Natural killer cell (primary cell): ENCODE data around the gene MAPKAP1. TPM values are rescaled to one million over a fixed set of nuclear protein-coding genes. Genes with fewer than 3 reads are reported as not detected.

Experiments
- ATAC-seq, 3 donors: fragments of 150-1000 bp in 2 of 3; fragments of 200-7000 bp in 1 of 3; cut with Tn5 transposase; 1 replicate in 1 of 3; 2 replicates in 2 of 3; pipeline ENCODE4 v1.10.0; 2021; ENCODE audit warnings: mild to moderate bottlenecking in 2 of 3, moderate library complexity in 2 of 3
- DNase-seq, 2 donors: peaks; one replicate each; pipeline versions ENCODE4 v3.0.0 to v3.0.0-alpha.2; 2013 to 2021; ENCODE audit warnings: mixed read lengths in 1 of 2
- H3K27ac ChIP-seq: one replicate; pipeline ENCODE4 v1.5.1; 2013; ENCODE audit warnings: mild to moderate bottlenecking, low read length
- H3K27me3 ChIP-seq: one replicate; pipeline ENCODE4 v1.6.1; 2013; ENCODE audit warnings: low read length; ENCODE audit not compliant: control insufficient read depth, insufficient read depth
- H3K36me3 ChIP-seq: one replicate; pipeline ENCODE4 v1.6.1; 2013; ENCODE audit warnings: low read length; ENCODE audit not compliant: control insufficient read depth, insufficient read depth
- H3K4me1 ChIP-seq: one replicate; pipeline ENCODE4 v1.6.1; 2013; ENCODE audit warnings: low read length; ENCODE audit not compliant: control insufficient read depth, insufficient read depth
- H3K4me3 ChIP-seq: one replicate; pipeline ENCODE4 v1.5.1; 2013; ENCODE audit warnings: low read length
- H3K9me3 ChIP-seq: one replicate; pipeline ENCODE4 v1.6.1; 2013; ENCODE audit warnings: low read length; ENCODE audit not compliant: control insufficient read depth, insufficient read depth
- H3K27ac Mint-ChIP-seq, 2 donors: one replicate each; pipeline ENCODE4 v1.8.0; 2022; ENCODE audit warnings: mild to moderate bottlenecking in 2 of 2, mixed read lengths in 2 of 2, moderate library complexity in 1 of 2
- H3K27me3 Mint-ChIP-seq, 2 donors: one replicate each; pipeline ENCODE4 v1.8.0; 2022; ENCODE audit warnings: low read depth in 2 of 2, mixed read lengths in 2 of 2
- H3K36me3 Mint-ChIP-seq: one replicate; pipeline ENCODE4 v1.8.0; 2022; ENCODE audit warnings: mixed read lengths
- H3K4me1 Mint-ChIP-seq, 2 donors: one replicate each; pipeline ENCODE4 v1.8.0; 2022; ENCODE audit warnings: mixed read lengths in 2 of 2
- H3K4me3 Mint-ChIP-seq: one replicate; pipeline ENCODE4 v1.8.0; 2022; ENCODE audit warnings: mild to moderate bottlenecking, moderate library complexity, mixed read lengths
- H3K9me3 Mint-ChIP-seq, 2 donors: one replicate each; pipeline ENCODE4 v1.8.0; 2022; ENCODE audit warnings: mixed read lengths in 2 of 2
- WGBS: methylation state at CpG from one replicate; pipeline ENCODE4 v1.1.7; 2013; ENCODE audit warnings: missing lambda C conversion rate; ENCODE audit not compliant: insufficient coverage; 5-methylcytosine and 5-hydroxymethylcytosine counted together
- intact Hi-C: fragments of 100-400 bp; cut with micrococcal nuclease; formaldehyde crosslinking; loops from one replicate; pipeline ENCODE4 v1.14.2; 2022
- total RNA-seq, 4 donors: library from RNA; stranded (reverse); fragments of 120-200 nt in 1 of 4; gene quantifications; one replicate each; pipeline versions ENCODE4 v1.2.3 to v1.2.4, GENCODE V29; 2013 to 2022
- TF ChIP-seq, protein P1 (sequence below): fragments of 200-600 bp; IDR thresholded peaks from one replicate; pipeline ENCODE4 v1.8.0; 2022; ENCODE audit warnings: antibody characterized with exemption

MAPKAP1 gene
- total RNA-seq, 3 donors from 2014 or later (not counting 1 experiment from before 2014, with no cell fraction given): 51.1 to 73.0 (median 58.8) TPM

DNA sequence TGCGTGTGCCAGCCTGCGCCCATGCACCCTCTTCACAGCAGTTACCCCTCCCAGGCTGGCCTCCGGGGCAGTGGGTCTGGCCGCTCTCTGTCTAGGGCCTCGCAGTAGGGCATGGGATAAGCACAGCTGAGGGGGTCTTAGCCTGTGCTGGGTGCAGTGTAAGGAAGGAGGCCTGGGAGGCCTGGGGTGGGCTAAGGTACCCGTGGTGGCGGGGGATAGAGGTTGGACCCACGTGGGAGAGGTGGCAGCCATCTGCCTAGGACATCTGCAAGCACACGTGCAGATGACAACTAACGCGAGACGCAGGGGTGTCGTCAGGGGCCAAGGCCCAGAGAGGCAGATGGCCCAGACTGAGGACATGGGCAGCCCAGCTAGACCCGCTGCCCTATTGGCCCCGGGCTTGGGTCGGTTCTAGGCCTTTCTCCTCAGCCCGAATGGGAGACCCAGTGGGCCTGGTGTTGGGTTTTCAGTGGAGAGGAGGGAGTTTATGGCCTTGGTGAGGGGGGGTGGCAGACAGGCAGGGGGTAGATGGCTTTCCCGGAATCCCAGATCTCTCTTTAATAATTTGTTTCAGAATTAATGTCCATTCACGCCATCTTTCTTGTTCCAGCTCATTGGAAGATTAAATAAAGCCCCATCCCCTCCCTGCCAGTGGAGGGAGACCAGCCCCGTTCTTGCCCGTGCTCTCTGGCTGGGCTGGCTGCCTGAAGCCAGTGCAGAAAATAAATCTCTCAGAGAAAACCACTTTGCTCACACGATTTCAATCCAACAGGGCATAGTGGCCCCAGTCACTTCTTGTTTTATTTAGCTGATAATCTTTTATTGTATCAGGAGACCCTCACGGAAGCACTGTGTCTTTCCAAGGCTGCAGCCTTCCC, 291.2 kb downstream of the MAPKAP1 start:
- no peak overlapping the region for H3K4me3 ChIP-seq
- DNase-seq: no peak
- no peak overlapping the region for H3K27ac ChIP-seq
- TF ChIP-seq, protein P1, sequence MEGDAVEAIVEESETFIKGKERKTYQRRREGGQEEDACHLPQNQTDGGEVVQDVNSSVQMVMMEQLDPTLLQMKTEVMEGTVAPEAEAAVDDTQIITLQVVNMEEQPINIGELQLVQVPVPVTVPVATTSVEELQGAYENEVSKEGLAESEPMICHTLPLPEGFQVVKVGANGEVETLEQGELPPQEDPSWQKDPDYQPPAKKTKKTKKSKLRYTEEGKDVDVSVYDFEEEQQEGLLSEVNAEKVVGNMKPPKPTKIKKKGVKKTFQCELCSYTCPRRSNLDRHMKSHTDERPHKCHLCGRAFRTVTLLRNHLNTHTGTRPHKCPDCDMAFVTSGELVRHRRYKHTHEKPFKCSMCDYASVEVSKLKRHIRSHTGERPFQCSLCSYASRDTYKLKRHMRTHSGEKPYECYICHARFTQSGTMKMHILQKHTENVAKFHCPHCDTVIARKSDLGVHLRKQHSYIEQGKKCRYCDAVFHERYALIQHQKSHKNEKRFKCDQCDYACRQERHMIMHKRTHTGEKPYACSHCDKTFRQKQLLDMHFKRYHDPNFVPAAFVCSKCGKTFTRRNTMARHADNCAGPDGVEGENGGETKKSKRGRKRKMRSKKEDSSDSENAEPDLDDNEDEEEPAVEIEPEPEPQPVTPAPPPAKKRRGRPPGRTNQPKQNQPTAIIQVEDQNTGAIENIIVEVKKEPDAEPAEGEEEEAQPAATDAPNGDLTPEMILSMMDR: no peak
- no peaks in the 10 kb centered on the region for H3K27me3 ChIP-seq
- no peaks in the 10 kb centered on the region for H3K9me3 Mint-ChIP-seq
- H3K27me3 Mint-ChIP-seq: no peaks in the 10 kb centered on the region
- no peaks in the 10 kb centered on the region for H3K36me3 Mint-ChIP-seq
- no peak overlapping the region for H3K27ac Mint-ChIP-seq
- H3K4me1 ChIP-seq: no peaks in the 10 kb centered on the region
- no peaks in the 10 kb centered on the region for H3K9me3 ChIP-seq
- intact Hi-C loops: no loop called here
- no peaks in the 10 kb centered on the region for H3K4me1 Mint-ChIP-seq
- ATAC-seq: no peak
- no peaks in the 10 kb centered on the region for H3K36me3 ChIP-seq
- 95% methylated on average over 23 of the region's 23 CpGs for WGBS
- H3K4me3 Mint-ChIP-seq: no peak overlapping the region

DNA sequence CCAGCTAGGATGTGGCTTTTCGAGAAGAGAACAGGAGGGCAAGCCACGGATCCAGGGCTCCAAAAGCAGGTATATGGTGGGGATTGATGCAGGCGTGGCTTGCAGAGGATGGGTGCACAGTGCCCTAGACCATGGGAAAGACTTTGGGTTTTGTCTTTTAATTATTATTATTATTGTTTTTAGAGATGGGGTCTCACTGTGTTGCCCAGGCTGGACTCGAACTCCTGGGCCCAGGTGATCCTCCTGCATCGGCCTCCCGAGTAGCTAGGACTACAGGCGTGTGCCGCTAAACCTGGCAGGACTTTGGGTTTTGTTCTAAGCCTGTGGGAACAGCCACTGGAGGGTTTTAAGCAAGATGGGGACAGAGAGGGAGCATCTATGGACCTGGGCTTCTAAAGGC, 293.4 kb downstream of the MAPKAP1 start:
- peaks cover 5 to 13% of the 10 kb centered on the region in 2 donors for H3K4me1 Mint-ChIP-seq
- intact Hi-C loops: no loop called here
- peaks cover 2% of the 10 kb centered on the region for H3K27me3 ChIP-seq
- H3K27ac ChIP-seq: no peak overlapping the region
- no peak overlapping the region for H3K4me3 ChIP-seq
- H3K9me3 Mint-ChIP-seq: no peaks in the 10 kb centered on the region
- 88% methylated on average over 8 of the region's 8 CpGs for WGBS
- H3K4me3 Mint-ChIP-seq: no peak overlapping the region
- H3K4me1 ChIP-seq: peaks cover 2% of the 10 kb centered on the region
- no peaks in the 10 kb centered on the region for H3K36me3 ChIP-seq
- ATAC-seq (no peak), DNase-seq (no peak)
- H3K27ac Mint-ChIP-seq: no peak overlapping the region
- H3K36me3 Mint-ChIP-seq: no peaks in the 10 kb centered on the region
- H3K27me3 Mint-ChIP-seq: peaks cover 0 to 14% of the 10 kb centered on the region in 2 donors
- TF ChIP-seq, protein P1: no peak
- no peaks in the 10 kb centered on the region for H3K9me3 ChIP-seq

DNA sequence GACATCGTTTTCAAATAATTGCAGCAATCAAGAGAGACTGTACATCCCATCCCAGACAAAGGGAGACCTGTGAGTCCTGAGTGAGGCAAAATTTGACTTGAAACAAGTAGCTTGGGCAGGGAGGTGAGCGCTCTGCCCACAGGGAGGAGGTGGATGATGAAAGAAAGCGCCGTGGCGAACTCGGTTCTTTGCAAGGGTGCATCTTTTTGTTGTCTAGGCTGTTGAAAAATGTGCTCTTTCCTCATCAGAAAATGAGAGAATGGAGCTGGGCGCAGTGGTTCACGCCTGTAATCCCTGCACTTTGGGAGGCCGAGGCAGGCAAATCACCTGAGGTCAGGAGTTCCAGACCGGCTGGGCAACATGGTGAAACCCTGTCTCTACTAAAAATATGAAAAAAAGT, 294.8 kb downstream of the MAPKAP1 start:
- intact Hi-C loops: no loop called here
- no peak overlapping the region for H3K27ac ChIP-seq
- ATAC-seq (no peak), DNase-seq (no peak)
- Mint-ChIP-seq H3K4me1 (peaks cover 6 to 18% of the 10 kb centered on the region in 2 donors), H3K36me3 (no peaks in the 10 kb centered on the region), H3K9me3 (no peaks in the 10 kb centered on the region), H3K4me3 (no peak overlapping the region), H3K27ac (no peak overlapping the region), H3K27me3 (peaks cover 4 to 20% of the 10 kb centered on the region in 2 donors)
- H3K27me3 ChIP-seq: peaks cover 7% of the 10 kb centered on the region
- 81% methylated on average over 10 of the region's 10 CpGs for WGBS
- no peaks in the 10 kb centered on the region for H3K9me3 ChIP-seq
- H3K36me3 ChIP-seq: no peaks in the 10 kb centered on the region
- TF ChIP-seq, protein P1: no peak
- H3K4me1 ChIP-seq: peaks cover 13% of the 10 kb centered on the region
- no peak overlapping the region for H3K4me3 ChIP-seq
